ENCODE data around the gene CREB5.
"Not testable (repeated sequence)": the region's sequence is repeated elsewhere in the genome, so short reads cannot be mapped to it uniquely, and the experiment has no call there.

The CREB5 gene

DNA sequence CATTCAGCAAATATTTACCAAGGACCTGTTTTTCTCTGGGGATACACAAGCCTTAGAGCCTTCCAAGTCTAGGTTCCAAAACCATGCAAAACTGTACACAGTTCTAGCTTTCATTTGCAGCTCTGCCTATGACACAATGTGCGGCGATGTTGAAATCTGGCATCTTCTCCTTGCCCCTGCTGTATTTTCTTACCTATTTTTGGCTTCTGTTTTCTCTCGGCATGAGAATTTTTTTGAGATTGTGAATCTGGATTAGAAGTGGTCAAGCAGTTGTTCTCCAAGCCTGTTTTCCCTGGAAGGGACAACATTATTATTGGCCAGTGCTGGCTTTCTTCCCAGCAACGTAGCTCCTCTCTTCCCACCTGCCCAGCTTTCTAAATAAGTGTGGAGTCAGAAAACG, 176.3 kb downstream of the CREB5 start:
- DNase-seq = no peak

GRCh38 chr7:28591041-28591674, 178.8 kb downstream of the CREB5 start:
- no peak for DNase-seq

- no peak for DNase-seq
Measured at GRCh38 chr7:28591725-28592349, 179.5 kb downstream of the CREB5 start.

- no peak for DNase-seq
Measured at GRCh38 chr7:28592861-28593260, 180.5 kb downstream of the CREB5 start.

DNA sequence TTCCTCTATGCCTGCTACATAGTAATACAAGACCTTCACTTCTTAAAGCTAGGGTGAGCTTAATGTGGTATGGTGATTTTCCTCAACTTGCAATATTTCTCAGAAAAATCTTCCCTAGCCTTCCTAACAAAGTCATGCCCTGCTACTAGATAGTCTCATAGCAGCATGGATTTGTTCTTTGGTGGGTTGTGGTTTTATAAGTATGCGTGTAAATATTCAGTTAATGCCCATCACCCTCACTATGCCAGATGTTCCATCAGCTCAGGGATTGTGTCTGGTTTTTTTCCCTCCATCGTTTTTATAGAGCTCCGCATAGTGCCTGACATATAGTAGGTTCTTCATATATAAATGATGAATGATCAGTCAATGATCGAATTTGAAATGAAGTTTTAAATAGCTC, 182.8 kb downstream of the CREB5 start:
- DNase-seq = peak; percentile 49

DNA sequence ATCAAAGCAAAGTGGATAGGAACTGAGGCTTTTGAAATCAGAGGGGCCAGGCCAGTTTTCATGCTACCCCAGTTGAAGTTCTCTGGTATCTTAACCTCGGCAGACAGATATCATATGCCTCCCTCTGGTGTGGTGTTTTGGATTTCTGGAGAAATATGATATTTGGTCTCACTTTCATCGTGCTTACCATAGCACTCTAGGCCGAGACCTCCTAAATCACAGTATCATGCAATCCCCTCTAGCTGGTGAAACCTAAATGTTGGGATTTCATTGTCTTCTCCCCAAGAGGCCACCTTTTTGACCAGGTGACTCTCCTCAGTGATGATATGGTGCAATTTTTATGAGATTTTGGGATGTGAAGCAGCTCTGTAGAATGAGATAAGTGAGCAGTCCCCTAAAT, 183.5 kb downstream of the CREB5 start:
- DNase-seq = peak; percentile 26

GRCh38 chr7:28596245-28596935, 184.1 kb downstream of the CREB5 start:
- DNase-seq = peak; percentile 79

- no peak for DNase-seq
Measured at GRCh38 chr7:28597284-28597683, 185.0 kb downstream of the CREB5 start.

DNA sequence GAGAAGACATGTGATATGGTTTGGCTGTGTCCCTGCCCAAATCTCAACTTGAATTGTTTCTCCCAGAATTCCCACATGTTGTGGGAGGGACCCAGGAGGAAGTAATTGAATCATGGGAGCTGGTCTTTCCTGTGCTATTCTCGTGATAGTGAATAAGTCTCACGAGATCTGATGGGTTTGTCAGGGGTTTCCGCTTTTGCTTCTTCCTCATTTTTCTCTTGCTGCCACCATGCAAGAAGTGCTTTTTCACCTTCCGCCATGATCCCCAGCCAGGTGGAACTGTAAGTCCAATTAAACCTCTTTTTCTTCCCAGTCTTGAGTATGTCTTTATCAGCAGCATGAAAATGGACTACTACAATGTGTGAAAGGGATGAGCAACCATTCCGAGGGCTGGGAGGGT, 185.7 kb downstream of the CREB5 start:
- not testable (repeated sequence) for DNase-seq

DNA sequence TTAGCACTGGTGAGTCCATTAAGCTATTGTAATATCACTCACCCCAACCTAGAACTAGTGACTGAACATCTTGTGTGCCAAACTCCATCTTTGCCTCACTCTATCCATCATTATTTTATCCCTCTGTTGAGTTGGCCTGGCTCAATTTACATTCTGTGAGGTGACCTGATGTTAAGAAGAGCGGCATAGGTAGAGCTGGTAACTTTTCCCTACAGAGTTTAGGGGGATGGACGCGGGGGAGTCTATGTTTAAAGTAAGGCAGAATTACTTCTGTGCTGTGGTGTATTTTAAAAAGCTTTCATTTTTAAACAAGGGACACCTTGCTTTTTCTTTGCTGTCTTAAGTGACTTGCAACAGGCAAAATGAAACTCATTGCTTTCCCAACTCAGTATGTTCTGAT, 186.3 kb downstream of the CREB5 start:
- DNase-seq = no peak

DNA sequence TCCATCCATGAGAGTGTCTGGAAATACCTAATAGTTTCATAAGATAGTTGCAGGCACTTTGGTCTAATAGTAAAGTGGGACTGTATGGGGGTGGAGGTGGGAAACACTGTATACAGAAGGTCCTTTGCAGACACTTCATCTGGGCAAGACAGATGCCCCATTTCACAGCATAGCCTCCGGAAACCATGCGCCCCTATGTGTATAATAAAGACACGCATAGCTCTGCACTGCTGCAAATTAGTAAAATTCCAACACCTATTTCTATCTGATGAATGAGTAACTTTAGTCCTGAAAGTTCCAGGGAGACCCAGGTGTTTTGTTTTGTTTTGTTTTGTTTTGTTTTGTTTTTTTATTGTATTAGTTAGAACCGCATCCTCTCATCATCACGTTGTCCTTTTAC, 187.1 kb downstream of the CREB5 start:
- DNase-seq = no peak

DNA sequence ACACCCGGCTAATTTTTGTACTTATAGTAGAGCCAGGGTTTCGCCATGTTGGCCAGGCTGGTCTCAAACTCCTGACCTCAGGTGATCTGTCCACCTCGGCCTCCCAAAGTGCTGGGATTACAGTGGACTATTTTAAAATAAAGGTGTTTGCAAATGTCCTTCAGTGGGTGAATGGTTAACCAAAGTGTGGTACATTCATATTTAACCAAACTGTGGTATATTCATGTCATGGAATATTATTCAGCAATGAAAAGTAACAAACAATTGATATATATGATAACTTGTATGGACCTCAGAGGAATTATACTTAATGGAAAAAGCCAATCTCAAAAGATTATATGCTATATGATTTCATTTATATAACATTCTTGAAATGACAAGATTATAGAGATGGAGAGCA, 190.0 kb downstream of the CREB5 start:
- DNase-seq = no peak

- no peak for DNase-seq
Measured at GRCh38 chr7:28605427-28606085, 193.2 kb downstream of the CREB5 start.

DNA sequence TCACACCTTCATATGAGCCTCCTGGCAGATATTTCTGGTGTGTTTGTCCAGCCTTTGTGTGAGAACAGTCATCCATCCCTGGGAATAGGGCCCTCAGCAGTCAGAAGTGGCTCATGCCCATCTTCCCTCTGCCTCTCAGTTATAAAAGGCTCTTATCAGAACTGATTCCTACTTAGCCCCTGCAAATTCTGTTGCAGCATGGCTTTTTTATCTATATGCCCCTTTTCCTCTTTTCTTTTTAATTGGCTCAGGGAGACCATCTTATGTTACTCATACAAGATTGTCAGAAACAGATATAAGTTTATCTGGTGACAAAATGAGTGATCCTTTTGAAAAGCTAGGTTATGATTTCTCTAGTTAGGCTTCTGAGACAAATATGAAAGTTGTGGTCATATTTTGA, 194.1 kb downstream of the CREB5 start:
- DNase-seq = no peak

- no peak for DNase-seq
Measured at GRCh38 chr7:28607855-28608193, 195.5 kb downstream of the CREB5 start.

GRCh38 chr7:28608237-28608656, 195.9 kb downstream of the CREB5 start:
- no peak for DNase-seq

GRCh38 chr7:28608731-28609130, 196.4 kb downstream of the CREB5 start:
- DNase-seq = peak; percentile 27

DNA sequence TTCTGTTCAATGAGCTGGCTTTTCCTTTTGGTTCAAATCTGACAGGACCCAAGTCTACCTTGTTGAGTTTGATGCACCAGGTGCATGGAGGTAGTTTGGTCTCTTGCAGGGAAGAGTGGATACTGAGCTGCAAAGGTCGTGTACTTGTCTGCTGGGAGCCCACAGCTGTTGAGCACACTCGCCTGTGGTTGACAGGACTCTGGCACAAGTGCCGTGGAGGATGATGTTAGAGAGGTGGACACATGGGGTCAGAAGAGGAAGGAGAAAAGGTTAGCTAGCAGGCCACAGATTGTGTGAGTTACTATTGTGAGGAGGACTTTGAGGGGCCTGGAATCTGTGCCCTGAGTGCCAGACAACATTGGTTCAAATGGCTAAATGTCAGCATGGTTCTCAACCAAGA, 197.3 kb downstream of the CREB5 start:
- no peak for DNase-seq

DNA sequence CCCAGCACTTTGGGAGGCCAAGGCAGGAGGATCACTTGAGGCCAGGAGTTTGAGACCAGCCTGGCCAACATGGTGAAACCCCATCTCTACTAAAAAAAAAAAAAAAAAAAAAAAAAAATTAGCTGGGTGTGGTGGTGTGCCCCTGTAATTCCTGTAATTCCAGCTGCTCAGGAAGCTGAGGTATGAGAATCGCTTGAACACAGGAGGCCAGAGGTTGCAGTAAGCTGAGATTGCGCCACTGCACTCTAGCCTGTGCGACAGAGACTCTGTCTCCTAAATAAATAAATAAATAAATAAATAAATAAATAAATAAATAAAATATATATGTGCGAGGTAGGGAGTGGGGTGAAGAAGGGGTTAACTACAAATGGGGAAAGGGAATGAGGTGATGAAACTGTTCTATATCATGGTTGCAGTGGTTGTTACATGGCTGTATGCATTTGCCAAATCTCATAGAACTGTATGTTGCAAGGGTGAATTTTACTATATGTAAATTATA, 199.1 kb downstream of the CREB5 start:
- DNase-seq = not testable (repeated sequence)

- no peak for DNase-seq
Measured at GRCh38 chr7:28613262-28613661, 200.9 kb downstream of the CREB5 start.

- no peak for DNase-seq
Measured at GRCh38 chr7:28615091-28615490, 202.8 kb downstream of the CREB5 start.

DNA sequence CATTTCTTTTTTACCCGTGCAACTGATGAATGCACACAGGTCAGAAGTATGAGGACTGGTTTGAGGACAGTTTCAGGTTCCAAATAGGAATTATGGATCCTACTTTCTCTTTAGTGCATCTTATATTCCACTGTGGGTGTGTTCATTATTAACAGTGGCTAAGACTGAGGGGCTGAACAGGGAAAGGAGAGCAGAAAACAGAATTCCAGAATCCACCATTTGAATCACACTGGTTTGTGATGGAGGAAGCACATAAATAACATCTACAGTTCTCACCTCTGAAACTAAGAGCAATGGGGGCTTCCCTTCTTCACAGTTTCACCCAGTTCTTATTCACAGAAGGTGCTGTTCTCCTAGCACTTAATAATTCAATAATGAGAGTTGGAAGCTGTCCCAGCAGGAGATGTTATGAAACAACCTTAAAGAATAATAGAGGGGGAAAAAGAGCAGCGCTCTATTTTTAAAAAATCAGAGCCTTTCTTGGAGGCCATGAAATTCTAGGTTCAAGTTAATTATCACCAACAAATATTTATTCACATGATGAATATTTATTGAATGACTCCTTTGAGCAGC, 205.1 kb downstream of the CREB5 start:
- DNase-seq = no peak

- no peak for DNase-seq
Measured at GRCh38 chr7:28618383-28618782, 206.1 kb downstream of the CREB5 start.

Data from fibroblast of skin of right biceps (primary cell).